Thyroid gland (tissue), 4 donors: ENCODE measurements around the gene CTDNEP1. TPM values are rescaled to one million over a fixed set of nuclear protein-coding genes. Genes with fewer than 3 reads are reported as not detected.

ENCODE experiments used
- DNase-seq, 2 donors: peaks; one replicate each; pipeline ENCODE4 v3.0.0-alpha.2; 2019
- H3K27ac ChIP-seq, 3 donors: fragments of 200-600 bp; sonication (generic); 1 replicate in 2 of 3; 2 replicates in 1 of 3; pipeline ENCODE4 v1.5.1; 2016 to 2019; ENCODE audit warnings: mild to moderate bottlenecking in 1 of 3, moderate library complexity in 1 of 3
- H3K27me3 ChIP-seq: fragments of 200-600 bp; sonication (generic); one replicate; pipeline ENCODE4 v1.5.1; 2019
- H3K36me3 ChIP-seq, 2 donors: fragments of 200-600 bp; sonication (generic); one replicate each; pipeline ENCODE4 v1.5.1; 2016 to 2019
- H3K4me1 ChIP-seq, 2 donors: fragments of 200-600 bp; sonication (generic); one replicate each; pipeline ENCODE4 v1.5.1; 2017 to 2019
- H3K4me3 ChIP-seq, 3 donors: fragments of 200-600 bp; sonication (generic); replicated peaks in 1 of 3; 1 replicate in 2 of 3; 2 replicates in 1 of 3; pipeline ENCODE4 v1.5.1; 2016; ENCODE audit warnings: mild to moderate bottlenecking in 1 of 3
- H3K9me3 ChIP-seq: fragments of 200-600 bp; sonication (generic); one replicate; pipeline ENCODE4 v1.5.1; 2017
- POLR2A ChIP-seq, 2 donors: fragments of 450-650 bp; IDR thresholded peaks; one replicate each; pipeline ENCODE4 v1.6.1; 2017; ENCODE audit warnings: antibody characterized with exemption in 2 of 2, mild to moderate bottlenecking in 2 of 2, moderate library complexity in 1 of 2
- WGBS, 2 donors: methylation state at CpG; one replicate each; pipeline ENCODE4 v1.1.5; 2017; 5-methylcytosine and 5-hydroxymethylcytosine counted together
- intact Hi-C: fragments of 100-400 bp; cut with DNase I; formaldehyde crosslinking; loops from one replicate; pipeline ENCODE4 v1.15.1; 2023
- total RNA-seq, 4 donors: library from RNA; depleted of rRNA; stranded (reverse); fragments of >200 nt; gene quantifications; one replicate each; pipeline ENCODE4 v1.2.3, GENCODE V29; 2016
- TF ChIP-seq, protein P1 (sequence below), 6 experiments: fragments of 200-600 bp in 3 of 6; fragments of 450-650 bp in 3 of 6; sonication (generic) in 3 of 6; IDR thresholded peaks; one replicate each; pipeline ENCODE4 v1.5.1; 2016 to 2019; ENCODE audit warnings: antibody characterized with exemption in 6 of 6, mild to moderate bottlenecking in 2 of 6, inconsistent platforms in 1 of 6, moderate library complexity in 1 of 6

Gene CTDNEP1
- total RNA-seq, 4 donors from 2014 or later: 35.1 to 70.4 (median 48.4) TPM

DNA sequence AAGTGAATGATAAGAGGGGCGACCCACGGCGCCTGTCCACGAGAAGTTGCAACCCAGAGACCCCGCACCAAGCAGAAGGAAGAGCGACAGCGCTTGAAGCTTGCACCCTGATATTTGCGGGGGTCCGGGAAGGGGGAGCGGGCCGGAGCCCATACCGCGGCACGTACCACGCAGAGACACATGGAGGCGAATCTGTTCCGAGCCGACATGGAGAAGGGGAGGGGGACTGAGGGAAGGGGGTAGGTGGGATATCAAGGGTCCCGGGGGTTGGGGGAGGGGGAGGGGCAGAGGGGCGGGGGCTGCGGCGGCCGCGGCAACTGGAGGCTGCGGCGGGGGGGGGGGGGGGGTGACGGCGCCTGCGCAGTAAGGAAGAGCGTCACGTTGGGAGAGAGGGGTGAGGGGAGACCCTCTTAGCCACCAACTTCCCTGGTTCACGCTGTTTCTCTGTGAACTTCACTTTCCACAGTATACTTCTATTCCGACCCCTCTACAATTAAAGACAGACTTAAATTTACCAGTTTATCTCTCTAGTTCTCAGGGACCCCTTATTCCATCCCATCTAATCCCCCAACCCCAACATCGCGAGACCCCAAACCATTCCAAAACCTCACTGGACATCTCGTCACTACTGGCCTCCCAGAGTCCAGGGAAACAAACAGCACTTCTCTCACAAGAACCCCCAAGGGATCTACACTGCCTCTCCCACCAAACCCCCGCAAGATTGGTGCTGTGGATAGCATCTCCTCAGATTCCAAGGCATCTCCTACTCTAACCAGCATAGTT, 39.9 kb downstream of the CTDNEP1 start:
- no peak overlapping the region for H3K27ac ChIP-seq
- TF ChIP-seq POLR2A (IDR thresholded peaks at IDR 0.05): no peak
- TF ChIP-seq, protein P1, sequence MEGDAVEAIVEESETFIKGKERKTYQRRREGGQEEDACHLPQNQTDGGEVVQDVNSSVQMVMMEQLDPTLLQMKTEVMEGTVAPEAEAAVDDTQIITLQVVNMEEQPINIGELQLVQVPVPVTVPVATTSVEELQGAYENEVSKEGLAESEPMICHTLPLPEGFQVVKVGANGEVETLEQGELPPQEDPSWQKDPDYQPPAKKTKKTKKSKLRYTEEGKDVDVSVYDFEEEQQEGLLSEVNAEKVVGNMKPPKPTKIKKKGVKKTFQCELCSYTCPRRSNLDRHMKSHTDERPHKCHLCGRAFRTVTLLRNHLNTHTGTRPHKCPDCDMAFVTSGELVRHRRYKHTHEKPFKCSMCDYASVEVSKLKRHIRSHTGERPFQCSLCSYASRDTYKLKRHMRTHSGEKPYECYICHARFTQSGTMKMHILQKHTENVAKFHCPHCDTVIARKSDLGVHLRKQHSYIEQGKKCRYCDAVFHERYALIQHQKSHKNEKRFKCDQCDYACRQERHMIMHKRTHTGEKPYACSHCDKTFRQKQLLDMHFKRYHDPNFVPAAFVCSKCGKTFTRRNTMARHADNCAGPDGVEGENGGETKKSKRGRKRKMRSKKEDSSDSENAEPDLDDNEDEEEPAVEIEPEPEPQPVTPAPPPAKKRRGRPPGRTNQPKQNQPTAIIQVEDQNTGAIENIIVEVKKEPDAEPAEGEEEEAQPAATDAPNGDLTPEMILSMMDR (IDR thresholded peaks at IDR 0.05): no peak
- H3K36me3 ChIP-seq: no peaks in the 10 kb centered on the region
- WGBS, 2 donors: 33 to 42% methylated on average over 27 to 35 of the region's 37 CpGs
- no peaks in the 10 kb centered on the region for H3K27me3 ChIP-seq
- DNase-seq: no peak
- H3K4me3 ChIP-seq: no peak overlapping the region
- no peaks in the 10 kb centered on the region for H3K9me3 ChIP-seq
- H3K4me1 ChIP-seq: peaks cover 13 to 35% of the 10 kb centered on the region in 2 donors
- intact Hi-C loops: no loop called here

DNA sequence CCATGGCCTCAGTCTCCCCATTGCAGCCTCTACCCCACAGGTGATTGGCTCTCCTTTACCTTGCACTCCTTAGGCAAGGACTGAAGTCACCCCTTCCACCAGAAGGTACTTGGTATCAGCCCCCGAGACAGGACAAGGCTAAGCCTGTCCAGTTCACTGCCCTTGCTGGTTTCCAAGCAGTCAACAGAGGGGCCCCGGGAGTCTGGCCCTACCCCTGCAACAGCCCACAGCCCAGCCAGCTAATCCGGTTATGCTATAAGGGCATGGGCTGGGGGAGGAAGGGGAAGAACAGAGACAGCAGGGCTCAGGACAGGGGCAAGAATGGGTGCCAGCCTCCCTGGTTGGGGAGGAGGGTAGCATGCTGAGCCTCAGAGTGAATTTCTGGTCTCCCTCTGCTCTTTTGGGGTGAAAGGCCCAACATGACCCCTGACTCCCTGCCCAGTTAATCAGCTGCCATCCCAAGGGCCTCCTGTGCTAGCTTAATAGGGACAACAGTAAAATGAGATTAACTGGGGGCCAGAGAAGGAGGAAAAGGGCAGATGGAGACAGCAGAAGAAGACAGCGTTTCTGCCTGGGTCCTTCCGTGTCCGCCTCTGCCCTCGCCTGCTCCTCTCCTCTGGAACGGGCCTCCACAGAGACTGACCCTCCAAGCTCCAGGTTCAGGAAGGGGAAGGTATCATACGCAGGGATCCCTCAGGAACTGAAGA, 42.6 kb downstream of the CTDNEP1 start:
- Histone ChIP-seq H3K36me3 (no peaks in the 10 kb centered on the region), H3K27me3 (no peaks in the 10 kb centered on the region), H3K4me3 (no peak overlapping the region), H3K4me1 (peaks cover 4 to 20% of the 10 kb centered on the region in 2 donors), H3K27ac (no peak overlapping the region), H3K9me3 (no peaks in the 10 kb centered on the region)
- intact Hi-C loops: no loop called here
- no peak for DNase-seq
- WGBS, 2 donors: 81 to 88% methylated on average over 9 of the region's 9 CpGs
- TF ChIP-seq, protein P1 (IDR thresholded peaks at IDR 0.05): no peak
- no peak for TF ChIP-seq POLR2A (IDR thresholded peaks at IDR 0.05)

DNA sequence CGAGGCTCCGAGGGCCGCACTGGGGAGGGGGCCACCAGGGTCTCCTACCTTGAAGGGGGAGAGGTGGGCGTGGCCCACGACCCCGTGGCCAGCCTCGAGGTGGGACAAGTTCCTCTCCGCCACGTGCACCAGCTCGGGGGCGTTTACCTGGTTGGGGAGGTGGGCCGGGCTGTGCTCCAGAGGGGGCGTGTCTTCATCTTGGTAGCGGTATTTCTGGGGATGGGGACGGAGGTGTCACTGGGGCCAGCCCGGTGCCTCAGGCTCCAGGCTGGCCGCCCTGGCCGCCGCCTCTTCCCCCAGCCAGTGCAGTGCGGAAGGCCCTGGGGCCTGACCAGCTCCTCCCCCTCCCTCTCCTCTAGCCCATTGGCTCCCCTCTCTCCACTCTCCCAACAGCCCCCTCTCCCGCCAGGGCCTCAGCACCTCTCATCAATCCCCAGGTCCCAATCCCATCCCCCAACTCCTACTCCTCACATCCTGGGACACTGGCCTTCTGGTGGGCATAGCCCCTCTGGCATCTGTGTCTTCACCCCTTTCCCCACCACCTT, 43.4 kb downstream of the CTDNEP1 start:
- Histone ChIP-seq H3K9me3 (no peaks in the 10 kb centered on the region), H3K4me1 (peaks cover 0 to 15% of the 10 kb centered on the region in 2 donors), H3K36me3 (peaks cover 0 to 2% of the 10 kb centered on the region in 2 donors), H3K27ac (no peak overlapping the region), H3K27me3 (no peaks in the 10 kb centered on the region), H3K4me3 (no peak overlapping the region)
- WGBS, 2 donors: 59 to 71% methylated on average over 13 to 20 of the region's 21 CpGs
- TF ChIP-seq, protein P1 (IDR thresholded peaks at IDR 0.05): no peak
- no peak for TF ChIP-seq POLR2A (IDR thresholded peaks at IDR 0.05)
- no peak for DNase-seq
- intact Hi-C loops: no loop called here

DNA sequence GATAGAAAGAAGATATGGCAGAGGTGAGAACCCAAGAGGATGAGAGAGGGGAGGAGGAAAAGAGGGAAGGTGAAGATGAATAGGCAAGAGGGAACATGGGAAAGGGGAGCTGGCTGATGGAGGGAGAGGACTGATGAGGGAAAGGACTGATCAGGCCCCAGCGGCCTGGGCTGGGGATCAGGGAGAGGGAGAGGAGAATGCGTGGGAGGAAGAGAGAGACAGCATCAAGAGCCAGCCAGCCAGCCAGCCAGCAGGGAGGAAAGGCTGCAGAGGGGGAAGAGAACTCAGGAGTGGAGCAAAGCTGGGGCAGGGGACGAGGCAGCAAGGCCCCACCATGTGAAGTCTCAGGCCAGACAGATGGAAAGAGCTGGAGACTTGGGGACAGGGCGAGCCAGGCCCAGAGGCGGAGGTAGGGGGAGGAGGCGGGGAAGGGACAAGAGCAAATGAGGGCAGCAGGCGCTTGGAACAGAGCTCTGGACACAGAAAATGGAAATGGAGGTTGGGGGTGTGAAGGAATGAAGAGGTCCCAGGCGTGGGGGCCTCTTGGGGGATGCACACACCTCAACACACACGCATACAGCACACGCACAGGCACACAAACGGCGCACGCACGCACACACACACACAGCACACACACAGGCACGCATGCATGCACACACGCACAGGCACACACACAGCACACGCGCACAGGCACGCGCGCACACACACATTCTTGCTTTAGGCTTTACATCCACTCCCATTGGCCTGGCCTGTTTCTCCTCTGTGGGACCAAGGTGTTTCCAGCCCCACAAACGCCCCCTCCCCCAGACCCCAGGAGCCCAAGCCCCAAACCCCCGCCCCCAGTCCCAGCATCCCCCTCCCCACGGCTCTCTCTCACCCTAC, 44.2 kb downstream of the CTDNEP1 start:
- H3K9me3 ChIP-seq: no peaks in the 10 kb centered on the region
- WGBS, 2 donors: 80 to 88% methylated on average over 24 of the region's 24 CpGs
- no peak overlapping the region for H3K27ac ChIP-seq

More for the DNA sequence above, 44.2 kb downstream of the CTDNEP1 start:
- no peak for TF ChIP-seq POLR2A (IDR thresholded peaks at IDR 0.05)
- TF ChIP-seq, protein P1 (IDR thresholded peaks at IDR 0.05): no peak
- H3K4me1 ChIP-seq: peaks cover 0 to 15% of the 10 kb centered on the region in 2 donors
- no peaks in the 10 kb centered on the region for H3K27me3 ChIP-seq
- intact Hi-C loops: no loop called here
- DNase-seq: no peak
- peaks cover 3 to 6% of the 10 kb centered on the region in 2 donors for H3K36me3 ChIP-seq
- H3K4me3 ChIP-seq: no peak overlapping the region
